ENCODE data around the gene TNFAIP8L3. TPM values are rescaled to one million over a fixed set of nuclear protein-coding genes. Genes with fewer than 3 reads are reported as not detected.

The TNFAIP8L3 gene
- total RNA-seq, 1 experiment from 2014 or later: 0.20 TPM

DNA sequence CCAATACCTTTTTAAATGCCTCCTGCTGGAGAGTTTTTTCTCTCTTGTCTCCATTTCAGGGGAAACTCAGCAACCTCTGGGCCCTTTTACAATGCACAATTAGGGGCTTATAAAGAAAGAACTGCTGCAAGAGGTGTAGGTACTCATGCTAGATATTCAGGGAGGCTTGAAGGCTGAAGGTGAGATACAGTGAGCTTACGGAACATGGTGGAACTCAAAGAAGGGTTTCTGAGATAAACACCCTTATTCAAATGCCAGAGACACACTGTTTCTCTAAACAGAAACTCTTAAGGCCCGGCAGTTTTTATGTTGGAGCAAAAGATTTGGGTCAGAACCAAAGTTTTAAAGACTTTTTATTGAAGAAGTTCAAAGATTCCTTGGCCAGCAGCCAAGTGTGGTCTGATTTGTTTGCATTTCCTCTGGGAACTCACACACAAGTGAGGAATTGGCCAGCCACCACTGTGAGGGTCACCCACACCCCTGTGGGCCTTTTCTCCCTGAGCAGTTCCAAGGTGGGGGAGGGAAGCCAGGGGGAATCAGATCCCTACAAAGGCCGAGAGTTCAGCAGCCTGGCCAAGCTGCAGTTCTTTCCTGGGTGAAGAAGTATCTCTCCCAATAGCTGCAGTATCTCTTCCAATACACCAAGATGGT lies 47.8 kb downstream of the TNFAIP8L3 start:
- no TSS peak for BruUV-seq (replicated peaks)
- no peaks in the 10 kb centered on the region for H3F3A ChIP-seq (ENCODE audit: insufficient read depth, low read depth)
- H2AFZ ChIP-seq: no peak overlapping the region
- DNase-seq: no peak
- ChIA-PET POLR2A (ENCODE audit: unreplicated experiment) (no interaction called here), CTCF (no interaction called here)
- no peaks in the 10 kb centered on the region for H3K4me1 ChIP-seq (replicated peaks; ENCODE audit: insufficient read depth)
- no peak overlapping the region for H3K4me3 ChIP-seq
- no peaks in the 10 kb centered on the region for H3K36me3 ChIP-seq (ENCODE audit: low read depth)
- H3K9me3 ChIP-seq (ENCODE audit: insufficient read depth, low read depth): no peaks in the 10 kb centered on the region
- H3K27me3 ChIP-seq (ENCODE audit: insufficient read depth, low read depth): no peaks in the 10 kb centered on the region
- H3K79me2 ChIP-seq (ENCODE audit: low read depth): no peaks in the 10 kb centered on the region
- no peak overlapping the region for H3K27ac ChIP-seq
- intact Hi-C loops (cut with micrococcal nuclease; ENCODE audit: unreplicated experiment): no loop called here
- no peaks in the 10 kb centered on the region; the same call in 1 of the 2 replicates for H3K9me2 ChIP-seq (ENCODE audit: insufficient read depth)
- no peak overlapping the region for H3K4me2 ChIP-seq
- no peaks in the 10 kb centered on the region for H4K20me1 ChIP-seq (ENCODE audit: insufficient read depth)
- TF ChIP-seq, protein P1, sequence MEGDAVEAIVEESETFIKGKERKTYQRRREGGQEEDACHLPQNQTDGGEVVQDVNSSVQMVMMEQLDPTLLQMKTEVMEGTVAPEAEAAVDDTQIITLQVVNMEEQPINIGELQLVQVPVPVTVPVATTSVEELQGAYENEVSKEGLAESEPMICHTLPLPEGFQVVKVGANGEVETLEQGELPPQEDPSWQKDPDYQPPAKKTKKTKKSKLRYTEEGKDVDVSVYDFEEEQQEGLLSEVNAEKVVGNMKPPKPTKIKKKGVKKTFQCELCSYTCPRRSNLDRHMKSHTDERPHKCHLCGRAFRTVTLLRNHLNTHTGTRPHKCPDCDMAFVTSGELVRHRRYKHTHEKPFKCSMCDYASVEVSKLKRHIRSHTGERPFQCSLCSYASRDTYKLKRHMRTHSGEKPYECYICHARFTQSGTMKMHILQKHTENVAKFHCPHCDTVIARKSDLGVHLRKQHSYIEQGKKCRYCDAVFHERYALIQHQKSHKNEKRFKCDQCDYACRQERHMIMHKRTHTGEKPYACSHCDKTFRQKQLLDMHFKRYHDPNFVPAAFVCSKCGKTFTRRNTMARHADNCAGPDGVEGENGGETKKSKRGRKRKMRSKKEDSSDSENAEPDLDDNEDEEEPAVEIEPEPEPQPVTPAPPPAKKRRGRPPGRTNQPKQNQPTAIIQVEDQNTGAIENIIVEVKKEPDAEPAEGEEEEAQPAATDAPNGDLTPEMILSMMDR (conservative IDR thresholded peaks at IDR 0.05): no peak
- no peak for TF ChIP-seq EZH2 (IDR thresholded peaks at IDR 0.05; ENCODE audit: low read depth)

DNA sequence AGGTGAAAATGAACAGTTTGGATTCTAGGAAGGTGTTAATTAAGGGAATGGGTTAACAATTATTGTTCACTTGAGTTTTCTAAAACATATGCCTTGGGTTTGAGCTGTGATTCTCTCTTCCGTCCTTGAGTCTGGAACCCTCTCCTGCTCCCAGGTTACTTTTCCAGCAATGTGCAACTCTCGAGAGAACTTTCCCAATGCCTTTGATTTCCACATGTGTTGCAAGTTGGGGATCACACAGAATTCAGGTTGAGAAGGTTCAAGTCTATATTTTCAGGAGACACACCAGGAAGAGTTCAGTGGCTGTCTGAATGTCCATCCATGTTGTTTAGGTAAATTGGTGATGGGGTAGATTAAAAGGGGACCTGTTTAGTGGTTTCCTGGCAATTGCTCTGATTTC lies 48.7 kb downstream of the TNFAIP8L3 start:
- ChIA-PET CTCF (no interaction called here), POLR2A (ENCODE audit: unreplicated experiment) (no interaction called here)
- Histone ChIP-seq H3K4me2 (no peak overlapping the region), H3K27ac (no peak overlapping the region), H3K36me3 (ENCODE audit: low read depth) (no peaks in the 10 kb centered on the region), H2AFZ (no peak overlapping the region), H3K4me3 (no peak overlapping the region), H4K20me1 (ENCODE audit: insufficient read depth) (no peaks in the 10 kb centered on the region), H3K9me2 (ENCODE audit: insufficient read depth) (no peaks in the 10 kb centered on the region; the same call in 1 of the 2 replicates), H3K9me3 (ENCODE audit: insufficient read depth, low read depth) (no peaks in the 10 kb centered on the region), H3K4me1 (replicated peaks; ENCODE audit: insufficient read depth) (no peaks in the 10 kb centered on the region), H3K27me3 (ENCODE audit: insufficient read depth, low read depth) (no peaks in the 10 kb centered on the region), H3F3A (ENCODE audit: insufficient read depth, low read depth) (no peaks in the 10 kb centered on the region), H3K79me2 (ENCODE audit: low read depth) (no peaks in the 10 kb centered on the region)
- no peak for DNase-seq
- intact Hi-C loops (cut with micrococcal nuclease; ENCODE audit: unreplicated experiment): no loop called here
- TF ChIP-seq EZH2 (IDR thresholded peaks at IDR 0.05; ENCODE audit: low read depth): no peak
- TF ChIP-seq, protein P1 (conservative IDR thresholded peaks at IDR 0.05): no peak
- BruUV-seq (replicated peaks): no TSS peak

DNA sequence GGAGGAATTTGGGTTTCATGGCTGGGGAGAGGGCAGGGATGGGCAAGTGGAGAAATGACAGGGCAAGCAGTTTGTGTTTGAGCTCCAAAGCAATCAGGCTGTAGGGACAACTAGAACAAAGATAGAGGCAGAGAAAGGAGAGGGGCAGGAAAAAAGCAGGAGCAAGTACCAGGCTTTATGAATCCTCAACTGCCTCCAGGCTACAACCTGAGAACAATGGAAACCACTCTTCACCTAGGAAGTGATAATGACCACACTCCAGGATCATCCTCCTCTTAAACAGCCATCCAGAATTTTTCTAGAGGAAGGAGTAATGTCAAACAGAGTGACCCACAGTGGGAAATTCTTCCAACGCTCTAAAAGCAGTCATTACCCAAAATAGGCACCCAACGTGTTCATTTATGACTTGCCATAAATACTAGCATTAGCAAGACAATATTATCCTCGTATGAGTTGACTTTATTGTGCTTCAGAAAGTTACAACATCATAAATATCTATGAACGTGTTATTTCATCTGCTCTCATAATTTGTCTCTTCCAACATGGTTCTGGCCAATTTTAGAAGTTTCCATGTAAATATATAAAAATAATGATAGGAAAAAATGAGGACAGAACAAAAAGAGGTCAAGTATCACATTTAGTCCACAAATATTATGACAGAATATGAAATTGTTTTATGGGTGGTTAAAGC lies 50.5 kb downstream of the TNFAIP8L3 start:
- Histone ChIP-seq H3F3A (ENCODE audit: insufficient read depth, low read depth) (no peaks in the 10 kb centered on the region), H3K4me3 (no peak overlapping the region), H3K27me3 (ENCODE audit: insufficient read depth, low read depth) (no peaks in the 10 kb centered on the region), H3K27ac (no peak overlapping the region), H3K79me2 (ENCODE audit: low read depth) (no peaks in the 10 kb centered on the region), H3K4me1 (replicated peaks; ENCODE audit: insufficient read depth) (no peaks in the 10 kb centered on the region), H3K9me3 (ENCODE audit: insufficient read depth, low read depth) (no peaks in the 10 kb centered on the region), H2AFZ (no peak overlapping the region), H4K20me1 (ENCODE audit: insufficient read depth) (no peaks in the 10 kb centered on the region), H3K9me2 (ENCODE audit: insufficient read depth) (no peaks in the 10 kb centered on the region; the same call in 1 of the 2 replicates), H3K4me2 (no peak overlapping the region), H3K36me3 (ENCODE audit: low read depth) (no peaks in the 10 kb centered on the region)
- BruUV-seq (replicated peaks): no TSS peak
- POLR2A ChIA-PET (ENCODE audit: unreplicated experiment): no interaction called here
- CTCF ChIA-PET: no interaction called here
- no peak for TF ChIP-seq EZH2 (IDR thresholded peaks at IDR 0.05; ENCODE audit: low read depth)
- TF ChIP-seq, protein P1 (conservative IDR thresholded peaks at IDR 0.05): no peak
- intact Hi-C loops (cut with micrococcal nuclease; ENCODE audit: unreplicated experiment): no loop called here
- DNase-seq: no peak
